Measurements from ENCODE around the gene MYL7.
"Not testable (repeated sequence)": the region's sequence is repeated elsewhere in the genome, so short reads cannot be mapped to it uniquely, and the experiment has no call there.

Gene MYL7

GRCh38 chr7:44134943-44135628 is 6.0 kb downstream of the MYL7 start:
- in situ Hi-C loops (cut with HindIII; ENCODE audit: low sequenced_read_pairs), result no loop called here
- TF ChIP-seq, protein P1, sequence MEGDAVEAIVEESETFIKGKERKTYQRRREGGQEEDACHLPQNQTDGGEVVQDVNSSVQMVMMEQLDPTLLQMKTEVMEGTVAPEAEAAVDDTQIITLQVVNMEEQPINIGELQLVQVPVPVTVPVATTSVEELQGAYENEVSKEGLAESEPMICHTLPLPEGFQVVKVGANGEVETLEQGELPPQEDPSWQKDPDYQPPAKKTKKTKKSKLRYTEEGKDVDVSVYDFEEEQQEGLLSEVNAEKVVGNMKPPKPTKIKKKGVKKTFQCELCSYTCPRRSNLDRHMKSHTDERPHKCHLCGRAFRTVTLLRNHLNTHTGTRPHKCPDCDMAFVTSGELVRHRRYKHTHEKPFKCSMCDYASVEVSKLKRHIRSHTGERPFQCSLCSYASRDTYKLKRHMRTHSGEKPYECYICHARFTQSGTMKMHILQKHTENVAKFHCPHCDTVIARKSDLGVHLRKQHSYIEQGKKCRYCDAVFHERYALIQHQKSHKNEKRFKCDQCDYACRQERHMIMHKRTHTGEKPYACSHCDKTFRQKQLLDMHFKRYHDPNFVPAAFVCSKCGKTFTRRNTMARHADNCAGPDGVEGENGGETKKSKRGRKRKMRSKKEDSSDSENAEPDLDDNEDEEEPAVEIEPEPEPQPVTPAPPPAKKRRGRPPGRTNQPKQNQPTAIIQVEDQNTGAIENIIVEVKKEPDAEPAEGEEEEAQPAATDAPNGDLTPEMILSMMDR (IDR thresholded peaks at IDR 0.05; ENCODE audit: low read depth, low read length, missing control alignments), result no peak
- no peak for DNase-seq (ENCODE audit: low read depth)

GRCh38 chr7:44133295-44133694 is 7.8 kb downstream of the MYL7 start:
- in situ Hi-C loops (cut with HindIII; ENCODE audit: low sequenced_read_pairs), result no loop called here
- H3K4me3 ChIP-seq (ENCODE audit: low read depth, low read length), result no peak overlapping the region
- TF ChIP-seq, protein P1 (IDR thresholded peaks at IDR 0.05; ENCODE audit: low read depth, low read length, missing control alignments), result no peak

More at GRCh38 chr7:44134943-44135628, 6.0 kb downstream of the MYL7 start:
- no peak overlapping the region for H3K4me3 ChIP-seq (ENCODE audit: low read depth, low read length)

DNA sequence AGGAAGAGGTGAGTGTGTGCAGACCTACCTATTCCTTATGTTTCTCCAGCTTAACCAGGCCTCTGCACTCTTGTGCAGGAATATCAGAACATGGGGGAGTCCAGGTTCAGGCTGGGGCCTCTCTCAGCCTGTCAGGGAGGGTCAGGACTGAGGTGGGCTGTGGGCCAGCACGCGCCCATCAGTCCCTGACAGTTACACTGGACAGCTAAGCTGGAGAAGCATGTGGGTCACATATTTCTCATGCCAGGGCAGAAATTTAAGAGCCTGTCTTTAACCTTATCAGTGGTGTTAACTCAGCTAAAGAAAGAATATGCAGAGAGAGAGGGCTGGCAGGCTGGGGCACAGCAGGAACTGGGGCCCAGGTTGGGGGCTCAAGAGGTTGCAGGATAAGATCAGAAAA is 9.1 kb downstream of the MYL7 start:
- no peak for DNase-seq (ENCODE audit: low read depth)

More at GRCh38 chr7:44133295-44133694, 7.8 kb downstream of the MYL7 start:
- no peak for DNase-seq (ENCODE audit: low read depth)

GRCh38 chr7:44131173-44132029 is 9.7 kb downstream of the MYL7 start:
- no peak for DNase-seq (ENCODE audit: low read depth)
- TF ChIP-seq, protein P1 (IDR thresholded peaks at IDR 0.05; ENCODE audit: low read depth, low read length, missing control alignments), result peak; percentile 53
- H3K4me3 ChIP-seq (ENCODE audit: low read depth, low read length), result no peak overlapping the region
- in situ Hi-C loops (cut with HindIII; ENCODE audit: low sequenced_read_pairs), result no loop called here

More for the DNA sequence above, 9.1 kb downstream of the MYL7 start:
- H3K4me3 ChIP-seq (ENCODE audit: low read depth, low read length), result no peak overlapping the region
- TF ChIP-seq, protein P1 (IDR thresholded peaks at IDR 0.05; ENCODE audit: low read depth, low read length, missing control alignments), result no peak
- in situ Hi-C loops (cut with HindIII; ENCODE audit: low sequenced_read_pairs), result no loop called here

DNA sequence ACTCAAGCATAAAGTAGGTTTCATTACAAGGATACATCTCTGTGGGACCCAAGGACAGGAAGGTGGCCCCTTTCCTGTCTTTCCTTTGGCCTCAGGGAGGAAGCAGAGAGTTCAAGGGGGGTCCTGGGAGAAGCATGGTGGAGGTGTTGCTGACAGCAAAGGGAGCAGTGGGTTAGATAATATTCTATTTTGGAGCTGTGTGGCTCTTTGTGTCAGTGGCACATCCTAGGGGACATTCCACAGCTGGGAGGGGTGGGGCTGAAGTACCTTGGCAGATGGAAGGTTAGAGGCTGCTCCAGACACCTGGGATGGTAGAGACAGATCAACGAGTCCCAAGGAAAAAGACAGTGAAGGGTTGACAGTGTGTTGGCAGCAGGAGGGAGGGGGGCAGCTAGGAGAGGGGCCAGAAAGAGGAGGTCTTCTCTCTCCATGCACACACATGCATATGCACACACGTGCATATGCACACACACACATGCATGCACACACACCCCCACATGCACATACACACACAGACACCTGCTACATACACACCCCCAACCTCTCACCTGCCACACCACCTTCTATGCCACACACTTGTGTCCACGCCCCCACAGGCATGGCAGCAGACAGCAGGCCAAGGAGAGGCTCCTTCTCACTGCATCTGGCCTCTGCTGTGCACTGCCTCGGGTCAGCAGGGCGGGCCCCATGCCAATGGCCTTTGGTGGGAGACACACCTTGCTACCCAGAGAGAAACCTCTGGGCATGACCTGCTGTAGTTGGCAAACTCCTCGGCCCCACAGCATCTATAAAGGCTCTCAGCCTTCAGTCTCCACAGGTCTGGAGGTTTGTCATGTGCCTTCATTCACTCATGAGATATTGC is 12.2 kb downstream of the MYL7 start:
- no peak for DNase-seq (ENCODE audit: low read depth)
- no peak overlapping the region for H3K4me3 ChIP-seq (ENCODE audit: low read depth, low read length)
- in situ Hi-C loops (cut with HindIII; ENCODE audit: low sequenced_read_pairs), result no loop called here
- TF ChIP-seq, protein P1 (IDR thresholded peaks at IDR 0.05; ENCODE audit: low read depth, low read length, missing control alignments), result no peak

DNA sequence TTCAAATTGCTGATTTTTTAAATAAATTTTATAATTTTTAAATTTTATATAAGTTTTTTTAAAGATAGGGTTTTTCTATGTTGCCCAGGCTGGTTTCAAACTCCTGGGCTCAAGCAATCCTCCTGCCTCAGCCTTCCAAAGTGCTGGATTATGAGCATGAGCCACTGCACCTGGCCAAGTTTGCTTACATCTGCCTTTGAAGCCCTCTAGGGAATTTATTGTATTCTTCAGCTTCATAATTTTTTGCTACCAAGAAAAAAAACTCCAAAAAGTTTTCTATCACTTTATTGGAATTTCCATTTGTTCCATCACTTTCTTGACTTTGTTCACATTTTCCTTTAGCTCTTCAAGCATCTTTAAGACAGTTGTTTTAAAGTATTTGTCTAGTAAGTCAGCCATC is 14.0 kb downstream of the MYL7 start:
- in situ Hi-C loops (cut with HindIII; ENCODE audit: low sequenced_read_pairs), result no loop called here
- DNase-seq (ENCODE audit: low read depth), result no peak
- no peak overlapping the region for H3K4me3 ChIP-seq (ENCODE audit: low read depth, low read length)
- TF ChIP-seq, protein P1 (IDR thresholded peaks at IDR 0.05; ENCODE audit: low read depth, low read length, missing control alignments), result no peak

DNA sequence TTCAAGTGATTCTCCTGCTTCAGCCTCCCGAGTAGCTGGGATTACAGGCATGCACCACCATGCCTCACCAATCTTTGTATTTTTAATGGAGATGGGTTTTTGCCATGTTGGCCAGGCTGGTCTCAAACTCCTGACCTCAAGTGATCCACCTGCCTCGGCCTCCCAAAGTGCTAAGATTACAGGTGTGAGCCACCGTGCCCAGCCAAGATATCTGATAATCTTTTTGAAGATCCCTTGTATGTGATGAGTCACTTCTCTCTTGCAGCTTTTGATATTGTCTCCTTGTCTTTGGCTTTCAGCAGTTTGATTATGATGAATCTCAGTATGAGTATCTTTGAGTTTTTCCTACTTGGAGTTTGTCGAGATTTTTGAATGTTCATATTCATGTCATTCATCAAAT is 14.6 kb downstream of the MYL7 start:
- in situ Hi-C loops (cut with HindIII; ENCODE audit: low sequenced_read_pairs); DNase-seq (ENCODE audit: low read depth); H3K4me3 ChIP-seq (ENCODE audit: low read depth, low read length): not testable (repeated sequence)

Data from astrocyte of the cerebellum (primary cell).